CD14-positive monocyte (primary cell): ENCODE measurements around the gene SF3A1. TPM values are rescaled to one million over a fixed set of nuclear protein-coding genes. Genes with fewer than 3 reads are reported as not detected.

ENCODE experiments used
- DNase-seq, 3 donors: peaks; one replicate each; pipeline ENCODE4 v3.0.0-alpha.2; 2011 to 2022
- H2AFZ ChIP-seq: 2 replicates; pipeline ENCODE4 v1.6.0; 2012; ENCODE audit warnings: mild to moderate bottlenecking, low read depth, low read length, inconsistent platforms; ENCODE audit not compliant: insufficient read depth, poor library complexity, severe bottlenecking
- H3K27ac ChIP-seq, 2 donors: 1 replicate in 1 of 2; 2 replicates in 1 of 2; pipeline ENCODE4 v1.5.1; 2012 to 2013; ENCODE audit warnings: low read length in 2 of 2, control low read depth in 1 of 2, inconsistent platforms in 1 of 2, low read depth in 1 of 2, mild to moderate bottlenecking in 1 of 2
- H3K27me3 ChIP-seq, 2 donors: one replicate each; pipeline versions ENCODE4 v1.6.0 to v1.6.1; 2011 to 2013; ENCODE audit warnings: low read length in 2 of 2; ENCODE audit not compliant: control insufficient read depth in 2 of 2, insufficient read depth in 2 of 2
- H3K36me3 ChIP-seq, 2 donors: replicated peaks in 1 of 2; 1 replicate in 1 of 2; 2 replicates in 1 of 2; pipeline versions ENCODE4 v1.5.1 to v1.6.1; 2012 to 2013; ENCODE audit warnings: low read length in 2 of 2, control low read depth in 1 of 2, inconsistent platforms in 1 of 2, mild to moderate bottlenecking in 1 of 2; ENCODE audit not compliant: insufficient read depth in 2 of 2, control insufficient read depth in 1 of 2
- H3K4me1 ChIP-seq, 2 donors: 1 replicate in 1 of 2; 2 replicates in 1 of 2; pipeline versions ENCODE4 v1.5.1 to v1.6.1; 2012 to 2013; ENCODE audit warnings: low read length in 2 of 2, control low read depth in 1 of 2, inconsistent platforms in 1 of 2, mild to moderate bottlenecking in 1 of 2, moderate library complexity in 1 of 2; ENCODE audit not compliant: insufficient read depth in 2 of 2, control insufficient read depth in 1 of 2
- H3K4me2 ChIP-seq: replicated peaks from 2 replicates; pipeline ENCODE3; 2012; ENCODE audit warnings: low read length, moderate library complexity, mild to moderate bottlenecking; ENCODE audit not compliant: poor library complexity, severe bottlenecking; ENCODE audit errors: extremely low read depth
- H3K4me3 ChIP-seq, 3 experiments: fragments of 200-600 bp in 1 of 3; sonication (generic) in 1 of 3; replicated peaks in 1 of 3; 1 replicate in 2 of 3; 2 replicates in 1 of 3; pipeline ENCODE4 v1.5.1; 2011 to 2013; ENCODE audit warnings: low read length in 3 of 3, mild to moderate bottlenecking in 3 of 3, control low read depth in 2 of 3, low read depth in 2 of 3, inconsistent platforms in 1 of 3, moderate library complexity in 1 of 3
- H3K79me2 ChIP-seq: 2 replicates; pipeline ENCODE4 v1.6.0; 2012; ENCODE audit warnings: mild to moderate bottlenecking, control low read depth, inconsistent platforms, low read length, moderate library complexity; ENCODE audit not compliant: insufficient read depth
- H3K9ac ChIP-seq: 2 replicates; pipeline ENCODE4 v1.6.0; 2017; ENCODE audit warnings: low read length, mild to moderate bottlenecking; ENCODE audit not compliant: insufficient read depth, poor library complexity, severe bottlenecking
- H3K9me3 ChIP-seq, 2 donors: replicated peaks in 1 of 2; 1 replicate in 1 of 2; 2 replicates in 1 of 2; pipeline versions ENCODE4 v1.5.1 to v1.6.1; 2012 to 2013; ENCODE audit warnings: low read length in 2 of 2, control low read depth in 1 of 2; ENCODE audit not compliant: control insufficient read depth in 1 of 2, insufficient read depth in 1 of 2
- H4K20me1 ChIP-seq: 2 replicates; pipeline ENCODE4 v1.6.0; 2012; ENCODE audit warnings: mild to moderate bottlenecking, low read length, control low read depth, moderate library complexity; ENCODE audit not compliant: insufficient read depth
- H3K27ac Mint-ChIP-seq, 7 donors: one replicate each; pipeline ENCODE4 v1.8.0; 2020; ENCODE audit warnings: mild to moderate bottlenecking in 7 of 7, mixed read lengths in 7 of 7, moderate library complexity in 6 of 7, inconsistent platforms in 2 of 7
- H3K27me3 Mint-ChIP-seq, 3 donors: one replicate each; pipeline ENCODE4 v1.8.0; 2021 to 2022; ENCODE audit warnings: low read depth in 3 of 3, mild to moderate bottlenecking in 3 of 3, mixed read lengths in 3 of 3, moderate library complexity in 3 of 3, inconsistent platforms in 1 of 3
- H3K36me3 Mint-ChIP-seq, 2 donors: one replicate each; pipeline ENCODE4 v1.8.0; 2020; ENCODE audit warnings: mixed read lengths in 2 of 2, inconsistent platforms in 1 of 2, mild to moderate bottlenecking in 1 of 2
- H3K4me1 Mint-ChIP-seq: one replicate; pipeline ENCODE4 v1.8.0; 2020; ENCODE audit warnings: mild to moderate bottlenecking, mixed read lengths
- H3K4me3 Mint-ChIP-seq, 2 donors: one replicate each; pipeline ENCODE4 v1.8.0; 2020; ENCODE audit warnings: mild to moderate bottlenecking in 2 of 2, mixed read lengths in 2 of 2, moderate library complexity in 1 of 2
- H3K9me3 Mint-ChIP-seq, 7 donors: one replicate each; pipeline ENCODE4 v1.8.0; 2020 to 2022; ENCODE audit warnings: mixed read lengths in 7 of 7, mild to moderate bottlenecking in 6 of 7, moderate library complexity in 6 of 7, inconsistent platforms in 2 of 7
- CTCF ChIP-seq: fragments of 200-600 bp; IDR thresholded peaks from one replicate; pipeline ENCODE4 v1.8.0; 2022; ENCODE audit warnings: antibody characterized with exemption, mild to moderate bottlenecking
- WGBS: methylation state at CpG from one replicate; pipeline ENCODE4 v1.1.5; 2013; ENCODE audit warnings: missing lambda C conversion rate; ENCODE audit not compliant: insufficient coverage; 5-methylcytosine and 5-hydroxymethylcytosine counted together
- intact Hi-C, 2 donors: fragments of 100-400 bp; cut with micrococcal nuclease; formaldehyde crosslinking; loops; one replicate each; pipeline versions ENCODE4 v1.15.0 to v1.15.1; 2023
- polyA plus RNA-seq, 3 donors: library from polyadenylated mRNA; depleted of rRNA in 1 of 3; unstranded in 2 of 3; stranded (reverse) in 1 of 3; fragments of 300-500 nt in 2 of 3; fragments of >200 nt in 1 of 3; fragmentation: Illumina TruSeq in 2 of 3; gene quantifications; 1 replicate in 2 of 3; 2 replicates in 1 of 3; pipeline ENCODE4 v1.2.3, GENCODE V29; 2012 to 2021

Gene SF3A1
- polyA plus RNA-seq, 3 donors: 34.7 to 102 (median 52.1) TPM

DNA sequence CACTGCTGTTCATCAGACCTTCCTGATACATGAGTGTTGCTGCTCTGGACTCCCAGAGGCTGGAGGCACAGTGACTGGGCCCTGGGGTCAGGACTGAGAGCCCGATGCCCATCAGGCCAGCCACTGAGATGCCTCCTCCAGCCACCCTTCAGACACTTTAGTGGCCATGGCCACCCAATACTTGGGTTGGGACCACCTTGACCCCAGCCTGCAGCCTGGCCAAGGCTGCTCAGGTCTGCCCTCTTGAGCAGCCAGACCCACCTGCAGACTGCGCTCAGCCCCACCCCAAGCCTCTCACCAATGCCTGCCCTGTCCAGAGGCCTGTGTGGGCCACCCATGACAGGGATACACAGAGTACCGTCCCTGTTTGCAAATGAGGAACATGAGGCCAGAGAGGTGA is 26.4 kb upstream of the SF3A1 start:
- H3K4me3 ChIP-seq: no peak overlapping the region
- no peaks in the 10 kb centered on the region for H3K9me3 ChIP-seq
- Mint-ChIP-seq H3K9me3 (no peaks in the 10 kb centered on the region), H3K27ac (no peak overlapping the region), H3K4me3 (no peak overlapping the region), H3K27me3 (peaks cover 1 to 4% (median 3%) of the 10 kb centered on the region in 3 donors), H3K4me1 (peaks cover 16% of the 10 kb centered on the region), H3K36me3 (peaks cover 13 to 32% of the 10 kb centered on the region in 2 donors)
- H3K27me3 ChIP-seq: no peaks in the 10 kb centered on the region
- intact Hi-C loops: no loop called here
- no peaks in the 10 kb centered on the region for H4K20me1 ChIP-seq
- peaks cover 4 to 17% of the 10 kb centered on the region in 2 donors for H3K36me3 ChIP-seq
- TF ChIP-seq CTCF: no peak
- peaks cover 10% of the 10 kb centered on the region in 2 donors for H3K4me1 ChIP-seq
- no peaks in the 10 kb centered on the region for H3K79me2 ChIP-seq
- DNase-seq: no peak
- no peak overlapping the region for H2AFZ ChIP-seq
- H3K9ac ChIP-seq: no peak overlapping the region
- H3K27ac ChIP-seq: no peak overlapping the region
- H3K4me2 ChIP-seq: no peak overlapping the region
- 81% methylated on average over 3 of the region's 3 CpGs for WGBS

- H3K79me2 ChIP-seq: no peaks in the 10 kb centered on the region
- H3K4me1 ChIP-seq: peaks cover 6 to 10% of the 10 kb centered on the region in 2 donors
- no peak overlapping the region for H3K4me3 ChIP-seq
- intact Hi-C loops: no loop called here
- H3K9ac ChIP-seq: no peak overlapping the region
- Mint-ChIP-seq H3K27ac (no peak overlapping the region), H3K36me3 (peaks cover 18 to 36% of the 10 kb centered on the region in 2 donors), H3K9me3 (no peaks in the 10 kb centered on the region), H3K4me1 (peaks cover 13% of the 10 kb centered on the region), H3K27me3 (peaks cover 0 to 4% (median 0%) of the 10 kb centered on the region in 3 donors), H3K4me3 (no peak overlapping the region)
- no peaks in the 10 kb centered on the region for H3K27me3 ChIP-seq
- no peak for TF ChIP-seq CTCF
- DNase-seq: no peak
- no peaks in the 10 kb centered on the region for H3K9me3 ChIP-seq
- no peaks in the 10 kb centered on the region for H4K20me1 ChIP-seq
- no peak overlapping the region for H3K27ac ChIP-seq
- WGBS: 96% methylated on average over 4 of the region's 5 CpGs
- H2AFZ ChIP-seq: no peak overlapping the region
- H3K36me3 ChIP-seq: peaks cover 4 to 17% of the 10 kb centered on the region in 2 donors
- no peak overlapping the region for H3K4me2 ChIP-seq
Measured at GRCh38 chr22:30382340-30382739, 25.6 kb upstream of the SF3A1 start.
